HCT116 (cell line): ENCODE results near the gene TCP1. TPM values are rescaled to one million over a fixed set of nuclear protein-coding genes. Genes with fewer than 3 reads are reported as not detected.
A peak's percentile ranks its signal among the peaks of the same experiment; 100 is the strongest.

Experiments
- ATAC-seq: fragments of 200-7000 bp; cut with Tn5 transposase; 2 replicates; pipeline ENCODE4 v1.9.1; 2020; ENCODE audit warnings: mild to moderate bottlenecking, moderate library complexity
- BruUV-seq: library from RNA; stranded (reverse); fragments of 400-500 nt; replicated peaks from 2 replicates; lab custom pipeline; 2021; lab: Mats Ljungman, UMichigan
- CTCF ChIA-PET: fragments of 300-600 bp; sonication (Branson Sonifier 250); formaldehyde crosslinking; loops from one replicate; lab custom pipeline; 2021; ENCODE audit warnings: antibody characterized with exemption; lab: Charles Lee
- POLR2A ChIA-PET: fragments of 300-600, 350-600 bp; sonication (Branson Sonifier 250); formaldehyde crosslinking; loops from one replicate; lab custom pipeline; 2021; ENCODE audit warnings: antibody characterized with exemption; lab: Charles Lee
- RAD21 ChIA-PET, 2 experiments: fragments of 300-600 bp; sonication (Branson Sonifier 250); formaldehyde crosslinking; loops; one replicate each; lab custom pipeline; 2023; ENCODE audit warnings: low total read pairs in 2 of 2; ENCODE audit not compliant: uncharacterized antibody in 2 of 2, unreplicated experiment in 2 of 2, low non-redundant PET in 1 of 2; lab: Charles Lee
- DNase-seq: peaks from one replicate; pipeline ENCODE4 v3.0.0-alpha.2; 2010; ENCODE audit warnings: low read depth, low spot score
- H2AFZ ChIP-seq: fragments of 200-600 bp; shearing (Covaris generic), sonication (generic); 2 replicates; pipeline ENCODE4 v1.6.1; 2017; ENCODE audit warnings: low read depth, mixed run types, mixed read lengths, antibody characterized with exemption, low read length; ENCODE audit not compliant: poor library complexity, severe bottlenecking
- H3K27ac ChIP-seq: 2 replicates; pipeline ENCODE4 v1.5.1; 2012; ENCODE audit warnings: low read depth, low read length
- H3K27me3 ChIP-seq: fragments of 200-600 bp; sonication (generic); 2 replicates; pipeline ENCODE4 v1.6.1; 2016; ENCODE audit warnings: mixed run types, low read length, mixed read lengths; ENCODE audit not compliant: insufficient read depth
- H3K36me3 ChIP-seq, 2 experiments: fragments of 200-500 bp in 1 of 2; fragments of 200-600 bp in 1 of 2; sonication (Bioruptor generic) in 1 of 2; sonication (generic) in 1 of 2; 2 replicates each; pipeline versions ENCODE4 v1.5.1 to v1.6.1; 2014 to 2016; ENCODE audit warnings: low read length in 2 of 2, inconsistent platforms in 1 of 2, mixed read lengths in 1 of 2, mixed run types in 1 of 2; ENCODE audit not compliant: insufficient read depth in 2 of 2, control insufficient read depth in 1 of 2
- H3K4me1 ChIP-seq, 2 experiments: fragments of 200-600 bp in 1 of 2; sonication (generic) in 1 of 2; 2 replicates each; pipeline versions ENCODE4 v1.5.1 to v1.6.1; 2012 to 2017; ENCODE audit warnings: low read length in 2 of 2, inconsistent platforms in 1 of 2, mild to moderate bottlenecking in 1 of 2, mixed read lengths in 1 of 2, mixed run types in 1 of 2, moderate library complexity in 1 of 2; ENCODE audit not compliant: insufficient read depth in 2 of 2, control insufficient read depth in 1 of 2
- H3K4me2 ChIP-seq: fragments of 200-600 bp; sonication (generic); 2 replicates; pipeline ENCODE4 v1.6.1; 2017; ENCODE audit warnings: mixed run types, low read length, mixed read lengths
- H3K4me3 ChIP-seq, 2 experiments: fragments of 200-600 bp in 1 of 2; sonication (generic) in 1 of 2; replicated peaks in 1 of 2; 2 replicates each; pipeline ENCODE4 v1.5.1; 2011 to 2016; ENCODE audit warnings: low read length in 2 of 2, control low read depth in 1 of 2, low read depth in 1 of 2, mild to moderate bottlenecking in 1 of 2, mixed read lengths in 1 of 2, mixed run types in 1 of 2
- H3K79me2 ChIP-seq: fragments of 200-600 bp; sonication (generic); 2 replicates; pipeline ENCODE4 v1.6.1; 2017; ENCODE audit warnings: mild to moderate bottlenecking, mixed run types, low read length, moderate library complexity, mixed read lengths; ENCODE audit not compliant: insufficient read depth
- H3K9ac ChIP-seq: fragments of 200-600 bp; sonication (generic); 2 replicates; pipeline ENCODE4 v1.6.1; 2016; ENCODE audit warnings: low read length, mixed read lengths
- H3K9me2 ChIP-seq: fragments of 200-600 bp; sonication (generic), shearing (Covaris generic); 2 replicates; pipeline ENCODE4 v1.6.1; 2017; ENCODE audit warnings: mixed run types, mild to moderate bottlenecking, moderate library complexity; ENCODE audit not compliant: insufficient read depth
- H3K9me3 ChIP-seq, 2 experiments: fragments of 200-500 bp in 1 of 2; fragments of 200-600 bp in 1 of 2; sonication (Bioruptor generic) in 1 of 2; sonication (generic) in 1 of 2; 2 replicates each; pipeline ENCODE4 v1.6.1; 2014 to 2017; ENCODE audit warnings: low read length in 2 of 2, mixed read lengths in 2 of 2, inconsistent platforms in 1 of 2, low read depth in 1 of 2, mild to moderate bottlenecking in 1 of 2, mixed run types in 1 of 2, moderate library complexity in 1 of 2; ENCODE audit not compliant: control insufficient read depth in 1 of 2, insufficient read depth in 1 of 2
- H4K20me1 ChIP-seq: fragments of 200-600 bp; sonication (generic), shearing (Covaris generic); 2 replicates; pipeline ENCODE4 v1.6.1; 2017; ENCODE audit warnings: mixed run types, mild to moderate bottlenecking, moderate library complexity; ENCODE audit not compliant: insufficient read depth
- CEBPB ChIP-seq: IDR thresholded peaks from 2 replicates; pipeline ENCODE4 v1.6.1; 2012; ENCODE audit warnings: low read depth
- ELF1 ChIP-seq: IDR thresholded peaks from 2 replicates; pipeline ENCODE4 v1.6.1; 2012; ENCODE audit warnings: low read depth, borderline replicate concordance
- EZH2phosphoT487 ChIP-seq: fragments of 200-600 bp; IDR thresholded peaks from 2 replicates; pipeline ENCODE4 v1.6.1; 2018; ENCODE audit warnings: antibody characterized with exemption, borderline replicate concordance
- JUND ChIP-seq: IDR thresholded peaks from 2 replicates; pipeline ENCODE4 v1.6.1; 2012
- RAD21 ChIP-seq: IDR thresholded peaks from 2 replicates; pipeline ENCODE4 v1.6.1; 2012; ENCODE audit warnings: low read depth, mild to moderate bottlenecking
- SP1 ChIP-seq: IDR thresholded peaks from 2 replicates; pipeline ENCODE4 v1.6.1; 2012; ENCODE audit warnings: low read depth
- SRF ChIP-seq: IDR thresholded peaks from 2 replicates; pipeline ENCODE4 v1.6.1; 2012; ENCODE audit warnings: low read depth
- TCF7L2 ChIP-seq: IDR thresholded peaks from 2 replicates; pipeline ENCODE4 v1.7.0; 2011; ENCODE audit warnings: borderline replicate concordance, inconsistent platforms; ENCODE audit not compliant: insufficient read depth, insufficient read length; ENCODE audit errors: extremely low read depth
- YY1 ChIP-seq: IDR thresholded peaks from 2 replicates; pipeline ENCODE4 v1.6.1; 2011; ENCODE audit warnings: low read length, low read depth, moderate library complexity, mild to moderate bottlenecking; ENCODE audit not compliant: insufficient replicate concordance; ENCODE audit errors: extremely low read depth
- ZFX ChIP-seq: fragments of 450-650 bp; IDR thresholded peaks from 2 replicates; pipeline ENCODE4 v1.6.1; 2017
- ZNF274 ChIP-seq: fragments of 200-500 bp; sonication (Bioruptor generic); IDR thresholded peaks from 2 replicates; pipeline ENCODE4 v1.6.1; 2014; ENCODE audit warnings: mild to moderate bottlenecking, low read depth, low read length, inconsistent platforms
- intact Hi-C: fragments of 100-400 bp; cut with micrococcal nuclease; formaldehyde crosslinking; loops from 2 replicates; pipeline ENCODE4 v1.10.0; 2022
- total RNA-seq: library from RNA; stranded (reverse); gene quantifications from one replicate; pipeline ENCODE4 v1.2.1, GENCODE V29; 2021; ENCODE audit not compliant: unreplicated experiment
- TF ChIP-seq, protein P1 (sequence below), 3 experiments: fragments of 200-600 bp in 1 of 3; sonication (generic) in 1 of 3; IDR thresholded peaks in 2 of 3; conservative IDR thresholded peaks in 1 of 3; 2 replicates each; pipeline ENCODE4 v1.5.1; 2012 to 2017; ENCODE audit warnings: low read depth in 2 of 3, low read length in 2 of 3, antibody characterized with exemption in 1 of 3, borderline replicate concordance in 1 of 3, control low read depth in 1 of 3, mild to moderate bottlenecking in 1 of 3, mixed read lengths in 1 of 3, mixed run types in 1 of 3, moderate library complexity in 1 of 3; ENCODE audit not compliant: insufficient read depth in 1 of 3
- TF ChIP-seq, protein P2 (sequence below): IDR thresholded peaks from 2 replicates; pipeline ENCODE4 v1.6.1; 2012

TCP1 gene
- total RNA-seq, 1 experiment from 2014 or later: 447 TPM

DNA sequence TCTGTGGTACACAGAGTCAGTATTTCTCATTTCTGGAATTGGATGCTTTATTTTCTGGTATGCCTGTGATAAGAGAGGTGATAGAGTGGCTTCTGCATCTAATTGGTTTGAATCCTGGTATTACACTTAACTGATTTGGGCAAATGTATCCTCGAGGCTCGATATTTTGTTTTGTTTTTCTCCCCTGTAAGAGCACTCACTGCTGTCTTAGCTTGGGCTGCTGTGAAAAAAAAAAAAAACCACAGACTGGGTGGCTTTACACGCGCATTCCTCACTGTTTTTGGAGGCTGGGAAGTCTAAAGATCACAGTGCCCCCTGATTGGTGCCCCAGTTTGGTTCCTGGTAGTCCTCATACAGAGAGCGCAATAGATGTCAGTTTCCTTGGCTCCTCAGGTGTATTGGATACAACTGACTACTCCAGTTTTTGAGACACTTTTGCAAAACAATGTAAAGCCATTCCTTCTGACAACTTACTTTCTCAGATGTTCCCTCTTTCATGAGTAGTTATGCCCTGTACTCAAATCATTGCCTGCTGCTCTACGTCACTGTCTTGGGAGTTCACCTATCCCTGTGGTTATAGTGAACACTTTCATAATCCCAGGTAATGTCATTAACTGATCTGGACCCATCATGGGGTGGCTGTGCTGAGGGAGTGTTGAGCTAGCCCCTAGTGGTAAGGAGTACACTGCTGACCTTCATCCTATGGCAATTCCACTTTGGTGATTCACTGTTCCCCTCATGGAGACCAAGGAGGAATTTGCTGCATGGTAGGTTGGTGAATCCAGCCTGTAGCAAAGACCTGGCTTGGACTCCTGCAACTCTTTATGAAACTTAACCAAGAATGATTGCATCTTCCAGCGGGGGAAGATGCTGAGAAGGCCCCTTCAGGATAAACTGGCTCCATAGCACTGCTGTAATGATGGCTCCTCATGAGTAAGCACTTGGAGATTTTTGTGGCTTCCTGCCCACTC lies 31.1 kb downstream of the TCP1 start:
- H3K4me1 ChIP-seq: peaks cover 4 to 47% of the 10 kb centered on the region in 2 experiments; a peak in 3 of 4 replicates
- H3K36me3 ChIP-seq: peaks cover 16 to 35% of the 10 kb centered on the region in 2 experiments
- RAD21 ChIA-PET: no interaction called here
- CTCF ChIA-PET: no interaction called here
- peak; percentile 23 for DNase-seq
- ATAC-seq: no peak
- intact Hi-C loops: no loop called here
- no peak overlapping the region for H2AFZ ChIP-seq
- no peaks in the 10 kb centered on the region for H3K27me3 ChIP-seq
- no peaks in the 10 kb centered on the region for H3K9me2 ChIP-seq
- no peak overlapping the region for H3K27ac ChIP-seq
- H3K9ac ChIP-seq: no peak overlapping the region
- POLR2A ChIA-PET: no interaction called here
- TF ChIP-seq ELF1 (no peak), JUND (no peak)
- TF ChIP-seq, protein P1, sequence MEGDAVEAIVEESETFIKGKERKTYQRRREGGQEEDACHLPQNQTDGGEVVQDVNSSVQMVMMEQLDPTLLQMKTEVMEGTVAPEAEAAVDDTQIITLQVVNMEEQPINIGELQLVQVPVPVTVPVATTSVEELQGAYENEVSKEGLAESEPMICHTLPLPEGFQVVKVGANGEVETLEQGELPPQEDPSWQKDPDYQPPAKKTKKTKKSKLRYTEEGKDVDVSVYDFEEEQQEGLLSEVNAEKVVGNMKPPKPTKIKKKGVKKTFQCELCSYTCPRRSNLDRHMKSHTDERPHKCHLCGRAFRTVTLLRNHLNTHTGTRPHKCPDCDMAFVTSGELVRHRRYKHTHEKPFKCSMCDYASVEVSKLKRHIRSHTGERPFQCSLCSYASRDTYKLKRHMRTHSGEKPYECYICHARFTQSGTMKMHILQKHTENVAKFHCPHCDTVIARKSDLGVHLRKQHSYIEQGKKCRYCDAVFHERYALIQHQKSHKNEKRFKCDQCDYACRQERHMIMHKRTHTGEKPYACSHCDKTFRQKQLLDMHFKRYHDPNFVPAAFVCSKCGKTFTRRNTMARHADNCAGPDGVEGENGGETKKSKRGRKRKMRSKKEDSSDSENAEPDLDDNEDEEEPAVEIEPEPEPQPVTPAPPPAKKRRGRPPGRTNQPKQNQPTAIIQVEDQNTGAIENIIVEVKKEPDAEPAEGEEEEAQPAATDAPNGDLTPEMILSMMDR (IDR thresholded peaks at IDR 0.05 in 2 of 3, conservative IDR thresholded peaks at IDR 0.05 in 1 of 3; ENCODE audit: borderline replicate concordance in 1 of 3, insufficient read depth in 1 of 3, low read depth in 2 of 3, low read length in 2 of 3): peak in 2 of 3 experiments; percentile 33 to 43; a peak in 4 of 6 replicates
- H4K20me1 ChIP-seq: peaks cover 2% of the 10 kb centered on the region; the same call in 1 of the 2 replicates
- BruUV-seq: no TSS peak
- peak overlapping the region; percentile 37 for H3K4me2 ChIP-seq
- H3K9me3 ChIP-seq: no peaks in the 10 kb centered on the region
- H3K79me2 ChIP-seq: peaks cover 30% of the 10 kb centered on the region
- H3K4me3 ChIP-seq: no peak overlapping the region

DNA sequence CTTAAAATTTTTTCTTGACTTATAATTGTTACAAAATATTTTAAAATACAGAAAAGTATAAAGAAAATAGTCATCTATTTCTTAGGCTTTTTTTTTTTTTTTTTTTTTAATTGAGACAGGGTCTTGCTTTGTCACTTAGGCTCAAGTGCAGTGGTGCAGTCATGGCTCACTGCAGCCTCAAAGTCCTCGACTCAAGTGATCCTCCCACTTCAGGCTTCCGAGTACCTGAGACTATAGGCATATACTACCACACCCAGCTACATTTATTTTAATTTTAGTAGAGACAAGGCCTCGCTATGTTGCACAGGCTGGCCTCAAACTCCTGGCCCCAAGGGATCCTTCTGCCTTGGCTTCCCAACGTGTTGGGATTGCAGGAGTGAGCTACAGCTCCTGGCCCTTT lies 32.9 kb downstream of the TCP1 start:
- no TSS peak for BruUV-seq
- POLR2A ChIA-PET: no interaction called here
- Histone ChIP-seq H3K9me2 (no peaks in the 10 kb centered on the region), H3K4me3 (no peak overlapping the region), H4K20me1 (peaks cover 2% of the 10 kb centered on the region; the same call in 1 of the 2 replicates), H3K4me2 (no peak overlapping the region), H3K9me3 (no peaks in the 10 kb centered on the region), H3K36me3 (peaks cover 28 to 46% of the 10 kb centered on the region in 2 experiments), H2AFZ (no peak overlapping the region), H3K4me1 (peaks cover 4 to 37% of the 10 kb centered on the region in 2 experiments; a peak in 3 of 4 replicates), H3K27me3 (no peaks in the 10 kb centered on the region), H3K9ac (no peak overlapping the region)
- RAD21 ChIA-PET: no interaction called here
- no peak for DNase-seq
- CTCF ChIA-PET: no interaction called here
- no peak for ATAC-seq
- intact Hi-C loops: no loop called here
- TF ChIP-seq, protein P2, sequence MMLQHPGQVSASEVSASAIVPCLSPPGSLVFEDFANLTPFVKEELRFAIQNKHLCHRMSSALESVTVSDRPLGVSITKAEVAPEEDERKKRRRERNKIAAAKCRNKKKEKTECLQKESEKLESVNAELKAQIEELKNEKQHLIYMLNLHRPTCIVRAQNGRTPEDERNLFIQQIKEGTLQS: no peak
- TF ChIP-seq SRF: no peak
- TF ChIP-seq, protein P1 (IDR thresholded peaks at IDR 0.05 in 2 of 3, conservative IDR thresholded peaks at IDR 0.05 in 1 of 3; ENCODE audit: borderline replicate concordance in 1 of 3, insufficient read depth in 1 of 3, low read depth in 2 of 3, low read length in 2 of 3): no peak
- TF ChIP-seq SP1: no peak
- no peak for TF ChIP-seq ZFX
- no peak for TF ChIP-seq YY1
- TF ChIP-seq TCF7L2: no peak
- no peak for TF ChIP-seq EZH2phosphoT487
- no peak for TF ChIP-seq CEBPB
- TF ChIP-seq ELF1: no peak
- TF ChIP-seq ZNF274: no peak
- no peak for TF ChIP-seq RAD21
- TF ChIP-seq, all 23 proteins: peak for 0
- Histone ChIP-seq H3K79me2 (peaks cover 39% of the 10 kb centered on the region), H3K27ac (no peak overlapping the region)
